Measurements from ENCODE around the gene STK31. TPM values are rescaled to one million over a fixed set of nuclear protein-coding genes. Genes with fewer than 3 reads are reported as not detected.
"Not testable (repeated sequence)": the region's sequence is repeated elsewhere in the genome, so short reads cannot be mapped to it uniquely, and the experiment has no call there.

STK31 gene
- total RNA-seq, 4 donors from 2014 or later, result 0.08 to 0.78 (median 0.27) TPM; not detected in 1

DNA sequence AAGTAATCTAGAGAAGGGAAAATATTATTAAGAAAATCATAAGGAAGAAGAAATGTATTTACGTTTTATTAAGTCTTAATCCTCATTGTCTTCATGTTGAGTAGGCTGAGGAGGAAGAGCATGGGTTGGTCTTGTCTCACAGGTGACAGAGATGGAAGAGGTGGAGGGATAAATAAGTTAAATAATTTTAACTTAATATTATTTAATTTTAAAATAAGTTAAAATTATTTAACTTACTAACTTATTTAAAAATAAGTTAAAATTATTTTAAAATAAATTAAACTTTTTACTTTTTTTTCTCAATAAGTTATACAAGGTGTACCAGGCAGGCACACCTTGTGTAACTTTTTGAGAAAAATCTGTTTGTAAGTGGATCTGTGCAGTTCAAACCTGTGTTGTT lies 36.6 kb downstream of the STK31 start:
- no peak for DNase-seq (ENCODE audit: low spot score in 2 of 2)
- no peak for TF ChIP-seq CTCF (IDR thresholded peaks at IDR 0.05)
- no peak for TF ChIP-seq POLR2A (IDR thresholded peaks at IDR 0.05)
- WGBS, 2 donors, result 83 to 84% methylated on average over 1 of the region's 1 CpG
- intact Hi-C loops (cut with DNase I; ENCODE audit: low total_unique reads), result no loop called here
- H3K4me3 ChIP-seq (ENCODE audit: low read depth, poor library complexity, severe bottlenecking), result no peak overlapping the region

DNA sequence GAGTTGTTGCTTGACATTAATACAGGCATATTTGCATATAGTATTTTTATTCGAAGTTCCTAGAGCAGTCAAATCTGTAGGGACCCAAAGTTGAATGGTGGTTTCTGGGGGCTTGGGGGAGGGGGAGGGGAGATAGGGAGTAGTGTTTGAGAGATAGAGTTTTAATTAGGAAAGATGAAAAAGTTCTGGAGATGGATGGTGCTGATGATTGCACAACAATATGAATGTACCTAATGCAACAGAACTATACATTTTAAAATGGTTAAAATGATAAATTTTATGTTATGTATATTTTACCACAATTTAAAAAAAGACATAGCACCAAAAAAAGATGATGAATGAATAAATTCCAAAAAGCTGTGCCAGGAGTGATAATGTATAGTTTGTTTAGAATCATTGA lies 41.8 kb downstream of the STK31 start:
- no peak overlapping the region for H3K4me3 ChIP-seq (ENCODE audit: low read depth, poor library complexity, severe bottlenecking)
- 44 to 63% methylated on average over 1 of the region's 1 CpG for WGBS, 2 donors
- no peak for TF ChIP-seq POLR2A (IDR thresholded peaks at IDR 0.05)
- no peak for TF ChIP-seq CTCF (IDR thresholded peaks at IDR 0.05)
- no peak for DNase-seq (ENCODE audit: low spot score in 2 of 2)
- intact Hi-C loops (cut with DNase I; ENCODE audit: low total_unique reads), result no loop called here

DNA sequence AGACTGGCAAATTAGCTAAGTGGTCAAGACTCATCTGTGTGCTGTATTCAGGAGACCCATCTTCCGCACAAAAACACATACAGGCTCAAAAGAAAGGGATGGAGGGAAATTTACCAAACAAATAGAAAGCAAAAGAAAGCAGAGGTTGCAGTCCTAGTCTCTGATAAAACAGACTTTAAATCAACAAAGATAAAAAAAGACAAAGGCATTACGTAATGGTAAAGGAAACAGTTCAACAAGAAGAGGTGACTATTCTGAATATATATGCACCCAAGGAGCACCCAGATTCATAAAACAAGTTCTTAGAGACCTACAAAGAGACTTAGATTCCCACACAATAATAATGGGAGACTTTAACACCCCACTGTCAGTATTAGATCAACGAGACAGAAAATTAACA lies 48.8 kb downstream of the STK31 start:
- H3K4me3 ChIP-seq (ENCODE audit: low read depth, poor library complexity, severe bottlenecking); intact Hi-C loops (cut with DNase I; ENCODE audit: low total_unique reads); DNase-seq (ENCODE audit: low spot score in 2 of 2): not testable (repeated sequence)
- WGBS, 2 donors, result 88 to 93% methylated on average over 3 of the region's 3 CpGs

DNA sequence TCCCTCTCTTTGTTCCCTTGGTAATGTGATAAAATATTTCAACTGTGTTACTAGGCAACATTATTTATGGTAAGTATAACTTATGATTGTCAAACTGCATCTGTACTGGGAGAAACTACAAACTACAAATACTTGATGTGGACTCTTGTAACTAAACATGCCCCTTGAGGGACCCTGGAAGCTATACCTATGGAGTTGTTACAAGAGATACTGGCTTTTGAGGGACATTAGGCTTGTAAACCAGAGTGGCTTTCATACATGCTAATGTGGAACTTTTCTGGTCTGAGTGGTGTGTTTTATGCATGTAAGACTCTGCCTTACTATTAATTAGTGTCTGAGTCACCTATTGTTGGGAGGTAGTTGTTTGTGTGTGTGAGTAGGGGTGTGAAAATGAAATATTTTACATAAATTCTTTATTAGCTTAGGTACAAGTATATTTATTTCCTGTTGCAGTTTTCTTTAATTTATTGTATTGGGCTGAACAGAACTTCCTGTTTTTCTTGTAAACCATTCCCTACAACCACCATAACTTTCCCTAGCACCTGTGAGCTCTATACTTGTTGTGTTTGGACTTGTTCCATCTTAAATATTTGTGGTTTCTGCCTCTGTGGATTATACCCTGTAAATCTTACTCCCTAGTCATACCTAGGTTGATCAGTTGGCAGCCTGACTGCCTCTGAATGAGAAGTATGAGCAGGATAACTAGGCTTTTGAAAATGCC lies 49.8 kb downstream of the STK31 start:
- DNase-seq (ENCODE audit: low spot score in 2 of 2), result no peak
- TF ChIP-seq POLR2A (IDR thresholded peaks at IDR 0.05) (no peak), CTCF (IDR thresholded peaks at IDR 0.05) (no peak)
- intact Hi-C loops (cut with DNase I; ENCODE audit: low total_unique reads), result no loop called here
- H3K4me3 ChIP-seq (ENCODE audit: low read depth, poor library complexity, severe bottlenecking), result no peak overlapping the region

DNA sequence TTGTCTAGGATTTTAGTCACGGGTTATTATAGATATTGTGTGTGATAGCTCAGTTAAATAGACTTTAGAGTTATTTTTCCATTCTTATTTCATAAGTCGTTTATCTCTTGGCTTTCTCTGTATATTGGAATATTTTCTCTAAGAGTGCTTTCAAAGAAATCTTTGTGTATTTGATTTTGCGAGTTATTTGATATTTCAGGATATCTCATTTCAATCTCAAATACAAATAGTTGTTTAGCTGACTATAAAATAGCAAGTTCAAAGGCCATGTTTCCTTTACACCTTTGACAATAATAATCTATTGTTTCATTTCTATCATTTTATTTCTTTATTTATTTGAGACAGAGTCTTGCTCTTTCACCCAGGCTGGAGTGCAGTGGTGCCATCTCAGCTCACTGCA lies 55.9 kb downstream of the STK31 start:
- no peak overlapping the region for H3K4me3 ChIP-seq (ENCODE audit: low read depth, poor library complexity, severe bottlenecking)
- no peak for DNase-seq (ENCODE audit: low spot score in 2 of 2)
- WGBS, 2 donors, result 86 to 88% methylated on average over 3 of the region's 3 CpGs
- TF ChIP-seq CTCF (IDR thresholded peaks at IDR 0.05) (no peak), POLR2A (IDR thresholded peaks at IDR 0.05) (no peak)
- intact Hi-C loops (cut with DNase I; ENCODE audit: low total_unique reads), result no loop called here

- H3K4me3 ChIP-seq (ENCODE audit: low read depth, poor library complexity, severe bottlenecking), result no peak overlapping the region
- intact Hi-C loops (cut with DNase I; ENCODE audit: low total_unique reads), result no loop called here
- TF ChIP-seq CTCF (IDR thresholded peaks at IDR 0.05), result no peak
- TF ChIP-seq POLR2A (IDR thresholded peaks at IDR 0.05), result no peak
- no peak for DNase-seq (ENCODE audit: low spot score in 2 of 2)
These were observed 57.5 kb downstream of the STK31 start for GRCh38 chr7:23767514-23767913.

Measured in lower leg skin (tissue), 4 donors.